ENCODE measurements around the gene LLCFC1. TPM values are rescaled to one million over a fixed set of nuclear protein-coding genes. Genes with fewer than 3 reads are reported as not detected.

The LLCFC1 gene
- total and polyA plus RNA-seq, 2 of the 8 experiments (the other 6 are each of a cell fraction or from before 2014, with no cell fraction given): not detected

- TF ChIP-seq USF2 (IDR thresholded peaks at IDR 0.05; ENCODE audit: low read length) (no peak), SP2 (IDR thresholded peaks at IDR 0.05; ENCODE audit: low read length) (no peak), BCL11A (IDR thresholded peaks at IDR 0.05; ENCODE audit: low read depth in 2 of 2, low read length in 2 of 2) (no peak), KDM5A (IDR thresholded peaks at IDR 0.05; ENCODE audit: low read length) (no peak), POLR2A (IDR thresholded peaks at IDR 0.05; ENCODE audit: control extremely low read depth in 1 of 2, low read depth in 2 of 2, low read length in 2 of 2) (no peak), TEAD4 (IDR thresholded peaks at IDR 0.05; ENCODE audit: low read depth, low read length) (no peak)
These were observed 25.4 kb downstream of the LLCFC1 start (continued) for GRCh38 chr7:142964502-142965246.
